HG03097 (cell line): ENCODE data around the gene MX1.

Experiments
- ATAC-seq: cut with Tn5 transposase; IDR thresholded peaks from one replicate; pipeline ENCODE4 v1.9.1; 2021; ENCODE audit not compliant: unreplicated experiment, low FRiP score

Gene MX1

DNA sequence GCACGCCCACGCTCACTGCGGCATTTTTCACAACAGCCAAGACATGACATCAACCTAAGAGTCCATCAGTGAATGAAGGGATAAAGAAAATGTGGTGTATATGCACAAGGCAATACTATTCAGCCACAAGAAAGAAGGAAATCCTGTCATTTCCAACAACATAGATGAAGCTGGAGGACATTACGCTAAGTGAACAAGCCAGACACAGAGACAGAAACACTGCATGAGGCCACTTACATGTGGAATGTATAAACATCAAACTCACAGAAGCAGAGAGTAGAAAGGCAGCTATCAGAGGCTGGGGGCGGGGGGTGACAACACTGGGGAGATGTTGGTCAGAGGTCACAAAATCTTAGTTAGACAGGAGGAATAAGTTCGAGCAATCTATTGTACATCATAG is 61.0 kb downstream of the MX1 start:
- no peak for ATAC-seq

DNA sequence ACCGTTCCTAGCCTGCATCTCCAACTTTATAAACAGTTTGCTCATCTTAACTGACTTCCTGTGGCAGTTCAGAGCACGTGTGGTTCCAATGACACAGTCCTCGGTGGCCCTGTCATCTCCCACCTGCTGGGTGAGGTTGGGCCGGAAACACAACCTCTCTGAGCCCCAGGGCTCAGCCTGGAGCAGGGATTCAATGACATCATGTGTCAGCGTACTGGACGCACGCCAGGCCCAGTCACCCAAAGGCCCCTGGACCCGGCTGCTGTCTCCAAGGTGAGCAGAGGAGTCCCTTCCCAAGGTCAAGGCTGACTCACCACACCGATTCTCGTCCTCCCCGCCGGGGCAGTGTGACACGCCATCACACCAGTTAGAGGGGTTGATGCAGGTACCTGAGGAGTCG is 62.0 kb downstream of the MX1 start:
- no peak for ATAC-seq

DNA sequence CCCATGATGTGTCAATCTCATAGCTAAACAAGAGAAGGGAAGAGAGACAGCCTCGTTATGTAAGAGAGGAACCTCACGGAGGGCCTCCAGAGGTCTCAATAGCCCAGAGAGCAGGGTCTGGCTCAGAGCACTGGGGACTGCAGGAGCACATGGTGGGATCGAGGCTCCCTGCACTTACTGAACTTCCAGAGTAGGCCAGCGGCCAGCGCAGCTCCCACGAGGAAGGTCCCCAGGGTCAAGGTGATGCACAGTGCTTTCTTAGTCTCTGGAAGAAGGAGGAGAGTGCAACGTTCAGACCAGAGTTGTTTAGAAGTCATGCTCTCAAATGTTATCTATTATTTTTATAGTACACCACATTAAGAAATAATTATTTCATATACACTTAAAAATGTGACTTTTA is 63.3 kb downstream of the MX1 start:
- no peak for ATAC-seq

DNA sequence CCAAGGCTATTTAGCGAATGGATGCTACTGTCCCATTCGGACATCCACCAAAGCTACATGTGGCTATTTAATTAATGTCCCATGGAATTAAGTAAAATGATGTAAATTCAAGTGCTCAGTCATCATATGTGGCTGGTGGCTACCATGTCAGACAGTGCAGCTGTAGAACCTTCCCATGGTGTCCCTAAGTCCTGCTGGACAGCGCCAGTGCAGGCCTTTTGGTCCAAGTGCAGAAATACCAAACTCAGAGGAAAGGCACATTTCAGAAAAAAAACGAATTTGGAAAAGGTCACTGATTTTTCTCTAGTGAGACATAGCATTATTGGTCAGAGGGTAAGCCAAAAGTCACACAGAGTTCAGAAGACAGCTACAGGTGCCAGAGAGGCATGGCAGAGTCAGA is 64.3 kb downstream of the MX1 start:
- no peak for ATAC-seq

DNA sequence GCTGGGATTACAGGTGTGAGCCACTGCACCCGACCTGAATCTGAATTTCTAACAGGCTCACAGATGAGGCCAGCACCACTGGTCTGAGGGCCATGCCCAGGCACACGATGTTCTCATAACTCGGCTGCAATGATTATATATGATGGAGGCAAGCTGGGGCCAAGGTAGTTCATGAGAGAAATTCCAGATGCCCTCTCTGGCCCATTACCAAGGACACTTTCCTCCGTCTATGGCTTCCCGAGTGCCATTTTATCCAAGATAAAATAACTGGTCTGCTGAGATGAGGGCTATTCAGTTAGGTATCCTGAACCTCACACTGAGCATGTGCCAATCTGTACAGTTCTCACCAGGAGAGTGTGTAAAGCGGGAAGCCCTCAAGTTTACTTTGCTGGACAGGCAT is 65.4 kb downstream of the MX1 start:
- ATAC-seq, result no peak

DNA sequence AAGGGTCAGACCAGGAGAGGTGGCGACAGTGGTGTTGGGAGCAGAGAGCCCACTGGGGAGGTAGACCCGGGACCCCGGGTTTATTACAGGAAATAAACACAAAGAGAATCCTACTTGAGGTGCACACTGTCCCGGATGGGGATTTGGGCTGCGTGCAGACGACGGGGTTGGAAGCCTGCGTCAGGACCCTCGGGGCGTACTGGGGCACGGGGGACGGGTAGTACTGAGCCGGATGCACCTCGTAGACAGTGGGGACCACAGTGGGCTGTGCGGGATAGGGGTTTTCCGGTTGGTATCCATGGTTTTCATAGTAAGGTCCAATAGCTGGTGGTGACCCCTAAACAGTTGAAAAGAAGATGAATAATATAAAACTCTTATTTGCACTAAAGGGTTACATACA is 68.2 kb downstream of the MX1 start:
- no peak for ATAC-seq

DNA sequence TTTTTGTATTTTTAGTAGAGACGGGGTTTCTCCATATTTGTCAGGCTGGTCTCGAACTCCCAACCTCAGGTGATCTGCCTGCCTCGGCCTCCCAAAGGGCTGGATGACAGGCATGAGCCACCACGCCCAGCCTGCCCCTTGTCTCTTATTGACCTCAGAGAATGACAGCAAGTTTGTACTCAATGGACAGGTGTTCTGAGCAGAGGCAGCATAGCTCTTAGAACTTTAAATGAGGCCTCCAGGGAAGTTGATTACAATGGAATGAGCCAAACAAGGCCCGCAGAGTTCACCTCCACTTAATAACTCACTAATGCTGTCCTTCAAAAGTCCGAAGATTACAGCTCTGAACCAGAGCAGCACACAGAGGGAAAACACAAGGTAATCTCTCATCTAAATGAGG is 71.0 kb downstream of the MX1 start:
- ATAC-seq, result no peak

DNA sequence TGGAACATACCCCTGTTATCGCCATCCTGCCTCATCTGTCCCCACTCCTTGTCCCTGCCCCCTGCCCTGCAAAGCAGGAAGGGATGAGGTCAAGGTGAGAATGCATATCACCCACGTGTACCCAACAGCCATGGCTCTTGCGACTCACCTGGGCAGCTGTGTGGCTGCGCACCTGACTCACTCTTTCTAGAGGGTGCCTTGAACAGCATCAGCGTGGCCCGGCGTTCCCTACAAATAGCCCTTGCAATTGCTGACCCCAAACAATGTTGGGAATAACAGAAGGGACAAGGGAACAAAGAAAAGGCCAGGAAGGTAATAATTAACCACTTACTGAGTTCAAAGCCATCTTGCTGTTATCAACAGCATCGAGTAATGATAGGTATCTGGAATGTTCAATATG is 71.7 kb downstream of the MX1 start:
- no peak for ATAC-seq

DNA sequence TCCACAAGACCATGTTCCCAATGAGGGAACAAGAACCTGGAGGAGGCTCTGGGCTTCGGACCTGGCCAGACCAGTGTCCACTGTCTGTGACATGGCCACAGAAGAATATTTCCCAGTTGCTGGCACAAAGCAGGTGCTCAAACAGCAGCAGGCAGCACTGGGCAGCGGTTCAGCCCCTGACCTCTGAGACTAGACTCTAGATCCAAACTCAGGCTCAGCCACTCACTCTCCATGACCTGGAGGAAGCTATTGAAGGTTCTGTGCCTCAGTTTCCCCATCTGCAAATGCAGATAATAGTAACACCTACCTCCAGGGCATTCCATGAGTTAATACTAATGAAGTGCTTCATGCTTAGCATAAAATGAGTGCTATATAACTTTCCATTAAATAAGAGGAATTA is 73.9 kb downstream of the MX1 start:
- no peak for ATAC-seq

DNA sequence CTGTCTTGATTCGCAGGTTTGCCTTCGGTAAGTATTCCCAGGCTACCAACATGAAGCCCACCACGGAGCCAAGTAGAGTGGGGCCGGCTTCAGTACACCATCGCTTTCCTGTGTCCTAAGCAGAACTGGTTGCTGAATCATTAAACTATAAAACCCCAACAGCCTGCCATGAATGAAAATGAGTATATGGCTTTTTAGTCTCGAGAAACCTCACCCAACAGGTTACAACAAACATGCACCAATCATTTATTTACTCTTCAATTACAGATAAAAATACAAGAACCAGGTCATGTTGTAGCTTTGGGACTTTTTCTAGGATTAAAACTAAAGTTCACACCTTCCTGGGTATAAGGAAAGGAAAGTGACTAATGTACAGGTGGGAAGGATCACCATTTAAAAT is 74.3 kb downstream of the MX1 start:
- ATAC-seq, result no peak

DNA sequence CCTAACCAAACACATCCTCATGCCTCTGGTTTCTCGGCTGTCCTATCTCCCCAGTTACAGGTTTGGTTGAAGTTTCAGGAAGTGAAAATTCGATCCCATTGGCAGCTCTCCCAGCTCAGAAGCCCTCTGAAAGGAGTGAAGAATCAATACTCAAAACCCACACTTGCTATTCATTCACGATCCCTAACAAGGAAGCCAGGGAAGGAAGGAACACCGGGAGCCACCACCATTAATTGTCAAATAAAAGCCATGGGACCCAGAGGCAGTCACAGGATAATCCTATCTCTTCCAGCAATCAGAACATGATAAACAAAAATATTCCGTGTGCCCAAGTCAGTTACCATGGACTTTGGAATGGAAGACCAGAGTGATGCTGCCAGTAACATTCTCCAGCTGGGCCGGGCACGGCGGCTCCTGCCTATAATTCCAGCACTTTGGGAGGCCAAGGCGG is 74.9 kb downstream of the MX1 start:
- no peak for ATAC-seq

DNA sequence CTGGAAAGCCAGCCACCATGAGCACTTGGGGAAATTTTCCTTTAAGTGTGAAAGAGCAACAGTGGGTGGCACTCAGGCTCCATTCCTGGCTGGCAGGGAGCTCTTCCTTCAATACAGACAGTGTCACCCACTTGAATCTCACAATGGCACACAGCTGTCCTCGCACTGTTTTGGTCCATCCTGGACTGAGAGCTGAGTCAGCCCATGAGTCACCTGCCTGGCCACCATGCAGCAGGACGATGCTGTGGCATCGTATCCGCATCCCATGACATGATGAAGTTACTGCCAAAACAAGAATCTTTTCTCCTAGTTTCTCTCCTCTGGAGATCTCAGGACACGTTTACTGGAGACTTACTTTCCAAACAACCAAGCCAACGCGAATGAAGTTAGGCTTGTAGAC is 75.9 kb downstream of the MX1 start:
- no peak for ATAC-seq

DNA sequence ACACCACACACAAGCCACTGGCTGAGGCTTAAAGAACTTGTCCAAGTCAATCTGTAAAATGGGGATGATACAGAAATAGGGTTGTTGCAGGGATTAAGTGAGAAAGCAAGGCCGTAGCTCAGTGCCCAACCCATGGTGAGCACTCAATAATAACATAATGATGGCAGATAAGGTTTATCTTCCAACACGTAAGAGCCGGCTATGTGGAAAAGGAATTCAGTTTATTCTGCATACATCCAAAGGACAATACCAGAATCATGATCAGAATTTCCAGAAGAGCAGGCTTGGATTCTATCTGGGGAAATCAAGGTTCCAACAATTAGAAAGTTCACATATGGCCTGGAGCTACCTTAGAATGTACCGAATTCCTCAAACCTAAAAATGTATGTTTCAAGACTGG is 77.3 kb downstream of the MX1 start:
- ATAC-seq, result no peak

DNA sequence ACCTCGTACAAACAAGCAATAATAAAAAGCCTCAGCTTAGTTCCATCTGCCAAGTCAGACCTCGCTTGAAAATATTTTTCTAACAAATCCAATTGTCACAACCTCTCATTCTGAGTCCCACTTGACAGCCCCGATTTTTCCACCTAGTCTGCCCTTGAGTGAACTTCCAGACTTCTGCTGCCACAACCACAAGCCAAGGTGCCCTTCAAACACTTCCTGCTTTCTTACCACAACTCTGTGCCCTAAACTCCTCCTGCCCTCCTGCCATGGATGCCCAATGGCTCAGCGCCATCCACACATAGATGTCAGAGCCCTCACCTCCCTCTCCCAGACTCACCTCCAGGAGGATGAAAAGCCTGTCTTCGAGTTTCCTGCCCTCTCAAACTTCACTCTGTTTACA is 78.0 kb downstream of the MX1 start:
- no peak for ATAC-seq

DNA sequence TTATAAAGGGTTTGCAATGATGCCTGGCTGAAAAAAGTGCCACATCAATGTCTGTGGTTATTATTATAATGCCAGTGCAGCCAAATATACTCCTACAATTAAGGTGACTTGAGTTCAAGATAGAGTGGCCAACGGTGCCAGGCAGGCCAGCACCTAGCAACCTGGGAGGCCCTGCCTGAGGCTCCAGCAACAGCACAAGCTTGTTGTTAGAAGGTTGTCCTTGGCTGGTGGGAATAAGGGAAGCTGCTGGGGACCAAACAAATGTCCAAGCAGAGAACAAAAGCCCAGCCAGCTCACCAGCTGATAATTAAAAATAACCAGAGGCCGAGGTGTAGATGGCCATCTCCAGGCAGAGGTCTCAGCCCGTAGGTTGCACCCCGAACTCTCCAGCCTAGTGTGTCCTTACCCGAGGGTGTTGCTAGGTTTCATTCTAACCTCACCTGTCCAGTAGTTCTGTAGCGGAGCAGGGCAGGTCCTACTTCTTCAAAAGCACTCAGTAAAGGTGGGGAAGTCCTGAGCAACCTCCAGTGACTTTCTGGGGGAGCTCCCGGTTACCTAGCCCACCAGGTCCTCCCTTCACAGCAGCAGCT is 80.1 kb downstream of the MX1 start:
- no peak for ATAC-seq

DNA sequence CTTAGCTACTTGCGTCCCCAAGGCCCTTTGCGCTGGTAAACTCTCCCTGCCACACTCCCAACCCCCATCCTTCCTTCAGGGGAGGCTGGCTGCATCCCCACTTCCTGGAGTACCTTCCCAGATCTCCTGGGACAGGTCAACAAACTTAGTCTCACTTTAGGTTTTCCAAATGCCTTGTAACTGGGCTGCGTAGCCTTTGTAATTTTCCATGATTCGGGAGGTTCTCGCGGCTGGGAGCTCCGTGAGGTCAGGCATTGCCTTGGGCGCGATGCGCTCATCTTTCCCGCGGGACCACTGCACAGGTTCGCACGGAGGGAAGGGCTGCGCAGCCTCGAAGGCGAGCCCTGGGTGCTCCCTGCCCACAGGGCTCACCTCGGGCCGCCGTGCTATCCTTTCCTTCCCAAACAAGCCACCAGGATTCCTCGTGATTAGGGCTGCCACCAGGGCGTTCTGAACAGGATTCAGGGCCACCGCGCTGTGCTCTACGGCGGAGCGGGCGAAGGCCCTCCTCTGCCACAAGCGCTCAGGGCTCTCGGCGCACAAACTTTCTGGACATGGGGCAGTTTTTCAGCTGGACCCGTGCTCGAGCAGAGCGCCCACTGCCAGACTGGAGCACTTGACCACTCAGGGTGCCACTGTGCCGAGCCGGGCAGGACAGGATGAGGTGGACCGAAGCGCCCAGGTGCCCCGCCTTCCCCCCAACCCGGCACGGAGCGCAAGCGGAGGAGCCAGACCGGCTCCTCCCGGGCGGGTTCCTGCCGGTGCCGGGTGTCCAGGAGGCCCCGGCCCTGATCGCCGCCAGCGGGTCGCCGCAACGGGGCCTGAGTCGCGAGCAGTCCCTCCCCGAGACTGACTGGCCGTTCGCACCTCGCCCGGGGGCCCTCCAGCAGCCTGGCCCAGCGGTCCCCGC is 80.8 kb downstream of the MX1 start:
- no peak for ATAC-seq

DNA sequence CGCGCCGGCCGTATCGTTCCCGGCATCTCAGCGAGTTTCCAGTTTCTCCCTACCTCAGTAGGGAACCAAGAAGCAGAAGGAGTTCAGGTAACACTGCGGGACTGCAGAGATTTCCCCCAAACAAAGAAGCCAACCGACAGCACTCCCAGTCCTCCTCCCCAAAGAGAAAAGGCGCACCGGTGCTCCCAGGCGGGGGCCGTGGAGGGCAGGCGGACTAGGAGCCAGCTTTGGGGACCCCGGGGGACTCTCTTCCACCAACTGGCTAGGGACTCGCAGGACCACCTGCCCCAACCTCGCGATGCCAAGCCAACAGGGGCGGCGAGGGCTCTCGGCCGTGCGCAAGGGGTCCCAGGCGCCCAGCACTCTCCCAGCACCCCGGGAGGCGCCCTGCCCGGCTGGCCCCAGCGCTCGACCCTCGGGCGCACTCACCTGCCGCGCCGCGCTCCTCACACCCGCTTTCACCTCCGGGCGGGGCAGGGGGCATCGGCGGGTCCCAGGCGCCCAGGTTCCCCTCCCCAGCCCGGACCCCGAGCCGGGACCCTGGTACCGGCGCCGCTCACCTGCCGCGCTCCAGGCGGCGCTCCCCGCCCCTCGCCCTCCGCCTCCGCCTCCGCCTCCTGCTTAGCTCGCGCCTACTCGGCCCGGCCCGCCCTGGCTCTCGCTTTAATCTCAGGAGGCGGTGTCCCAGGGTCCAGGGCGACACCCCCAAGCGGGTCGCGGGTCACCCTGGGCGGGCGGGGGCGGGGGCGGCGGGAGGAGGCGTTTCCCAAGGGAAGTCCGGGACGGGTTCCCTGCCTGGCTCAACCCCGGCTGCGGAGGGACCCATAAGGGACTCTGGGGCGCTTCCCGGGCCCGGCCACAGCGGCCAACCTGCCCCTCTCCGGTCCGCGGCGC is 81.7 kb downstream of the MX1 start, which contains the start of gene TMPRSS2:
TMPRSS2 (minus strand) TSS at position 638 of the 894 bp plus-strand sequence. CDS start 10,025 bp downstream, outside the sequence.
- no peak for ATAC-seq

DNA sequence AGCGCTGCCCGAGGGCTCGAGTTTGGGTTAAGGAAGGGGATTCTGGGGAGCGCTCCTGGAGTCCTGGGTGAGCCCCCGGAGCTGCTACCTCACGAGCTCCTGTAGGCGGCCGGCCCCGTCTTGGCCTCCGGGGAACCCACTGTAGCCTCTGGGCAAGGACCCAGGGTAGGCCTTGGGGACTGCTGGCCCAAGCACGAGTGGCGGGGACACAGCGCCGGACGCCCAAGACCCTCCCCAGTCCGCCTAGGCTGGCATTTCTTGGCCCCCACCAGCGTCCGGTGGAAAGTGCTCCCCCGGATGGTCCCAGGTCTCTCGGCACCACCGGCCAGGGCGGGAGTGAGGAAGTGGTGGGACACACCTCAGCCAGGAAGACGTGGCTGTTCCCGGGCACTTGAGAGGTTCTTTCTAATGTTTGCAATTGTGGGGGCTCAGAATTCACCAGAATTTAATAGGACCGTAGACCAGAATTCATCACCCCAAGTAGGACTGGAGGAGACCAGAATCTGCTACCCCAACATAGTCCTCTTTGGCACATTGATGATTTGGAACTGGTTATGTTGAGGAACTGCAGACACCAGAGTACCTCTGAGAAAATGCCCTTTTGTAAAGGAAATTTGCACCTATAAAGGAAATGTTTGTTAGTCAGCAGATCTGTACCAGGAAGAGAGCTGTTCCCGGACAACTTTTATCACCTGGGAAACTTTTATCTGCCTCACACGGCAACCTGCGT is 82.5 kb downstream of the MX1 start:
- no peak for ATAC-seq
